Urothelium cell line (cell line): ENCODE measurements around the gene RSPO4.

ENCODE experiments used
- DNase-seq: peaks from one replicate; pipeline ENCODE4 v3.0.0; 2011; ENCODE audit warnings: low spot score, mixed read lengths
- FAIRE-seq: peaks from 2 replicates; lab custom pipeline; 2011; peaks lifted over from hg19 to GRCh38; lab: Jason Lieb, UNC

Gene RSPO4

GRCh38 chr20:911882-912600 is 90.1 kb downstream of the RSPO4 start:
- DNase-seq (no peak), FAIRE-seq (no peak)

GRCh38 chr20:910870-911770 is 91.0 kb downstream of the RSPO4 start:
- FAIRE-seq (no peak), DNase-seq (no peak)

- FAIRE-seq, result no peak
Measured at GRCh38 chr20:910132-910869, 91.8 kb downstream of the RSPO4 start.

GRCh38 chr20:909641-910040 is 92.5 kb downstream of the RSPO4 start:
- FAIRE-seq, result no peak
- no peak for DNase-seq

More at GRCh38 chr20:910132-910869, 91.8 kb downstream of the RSPO4 start:
- DNase-seq, result no peak
